NCI-H128 (cell line): ENCODE measurements around the gene RAB40C.
"Not testable (repeated sequence)": the region's sequence is repeated elsewhere in the genome, so short reads cannot be mapped to it uniquely, and the experiment has no call there.

Source experiments
- DNase-seq: peaks from one replicate; lab custom pipeline; 2025; ENCODE audit not compliant: unreplicated experiment; lab: John Stamatoyannopoulos, UW

Gene RAB40C

GRCh38 chr16:588889-589657 lies 793 bp upstream of the RAB40C start:
- peak; percentile 74 for DNase-seq

DNA sequence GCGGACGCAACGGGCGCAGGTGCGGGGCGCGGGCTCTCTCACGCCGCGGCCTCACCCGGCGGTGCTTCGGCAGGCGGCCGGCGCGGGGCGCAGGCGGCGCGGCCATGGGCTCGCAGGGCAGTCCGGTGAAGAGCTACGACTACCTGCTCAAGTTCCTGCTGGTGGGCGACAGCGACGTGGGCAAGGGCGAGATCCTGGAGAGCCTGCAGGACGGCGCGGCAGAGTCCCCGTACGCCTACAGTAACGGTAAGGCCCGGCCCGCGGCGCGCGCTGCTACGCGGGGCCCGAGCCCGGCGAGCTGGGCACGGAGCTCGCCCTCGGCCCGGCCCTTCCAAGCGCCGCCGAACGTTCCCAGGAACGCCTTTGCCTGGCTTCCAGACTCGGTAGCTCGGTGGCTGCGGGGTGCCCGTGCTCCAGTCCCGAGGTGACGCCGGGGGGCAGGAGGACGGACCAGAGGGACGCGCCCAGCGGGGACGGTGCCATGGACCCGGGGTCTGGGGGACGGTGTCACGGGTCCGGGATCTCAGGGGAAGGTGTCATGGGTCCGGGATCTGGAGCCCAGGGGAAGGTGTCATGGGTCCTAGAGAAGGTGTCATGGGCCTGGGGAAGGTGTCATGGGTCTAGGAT lies 435 bp downstream of the RAB40C start:
- no peak for DNase-seq

GRCh38 chr16:590815-591200 lies 942 bp downstream of the RAB40C start:
- DNase-seq: no peak

DNA sequence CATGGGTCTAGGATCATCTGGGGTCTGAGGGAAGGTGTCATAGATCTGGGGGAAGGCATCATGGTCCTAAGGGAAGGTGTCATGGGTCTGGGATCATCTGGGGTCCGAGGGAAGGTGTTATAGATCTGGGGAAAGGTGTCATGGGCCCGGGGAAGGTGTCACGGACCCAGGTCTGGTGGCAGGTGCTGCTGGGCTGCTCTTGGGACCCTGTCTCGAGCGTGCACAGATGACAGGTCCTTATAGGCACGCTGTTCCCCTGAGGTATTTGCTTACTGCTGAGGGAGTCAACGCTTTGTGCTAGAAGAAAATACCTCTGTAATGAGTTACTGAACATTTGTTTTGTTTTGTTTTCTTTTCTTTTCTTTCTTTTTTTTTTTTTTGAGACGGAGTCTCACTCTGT lies 1.4 kb downstream of the RAB40C start:
- no peak for DNase-seq

DNA sequence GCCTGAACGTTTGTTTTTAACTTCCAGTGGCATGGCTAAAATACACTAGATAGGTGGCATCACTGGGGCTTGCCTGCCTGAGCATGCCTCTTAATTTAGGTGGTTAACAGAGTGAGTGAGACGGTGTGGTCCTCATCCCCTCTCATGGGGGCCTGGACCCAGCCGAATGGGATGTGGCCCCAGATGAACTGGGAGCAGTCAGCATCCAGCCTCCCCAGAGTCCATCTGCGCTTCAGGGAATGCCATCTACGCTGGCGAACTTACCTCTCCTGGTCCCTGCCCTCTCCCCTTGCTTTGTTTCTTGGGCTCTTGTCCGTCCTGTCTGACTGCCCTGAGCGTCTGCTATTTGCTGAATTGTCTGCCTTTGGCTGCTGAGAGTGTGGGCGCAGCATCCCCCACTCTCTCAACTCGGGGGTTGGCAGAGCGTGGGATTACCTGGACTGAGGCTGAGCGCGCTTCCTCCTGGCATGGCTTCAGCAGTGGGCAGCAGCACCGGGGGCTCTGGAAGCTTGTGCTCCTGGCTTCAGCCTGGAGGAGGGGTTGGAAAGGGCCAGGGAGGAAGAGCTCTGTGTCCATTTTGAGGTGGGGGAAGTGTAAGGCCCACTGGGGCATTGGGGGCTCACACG lies 2.1 kb downstream of the RAB40C start:
- DNase-seq: no peak

DNA sequence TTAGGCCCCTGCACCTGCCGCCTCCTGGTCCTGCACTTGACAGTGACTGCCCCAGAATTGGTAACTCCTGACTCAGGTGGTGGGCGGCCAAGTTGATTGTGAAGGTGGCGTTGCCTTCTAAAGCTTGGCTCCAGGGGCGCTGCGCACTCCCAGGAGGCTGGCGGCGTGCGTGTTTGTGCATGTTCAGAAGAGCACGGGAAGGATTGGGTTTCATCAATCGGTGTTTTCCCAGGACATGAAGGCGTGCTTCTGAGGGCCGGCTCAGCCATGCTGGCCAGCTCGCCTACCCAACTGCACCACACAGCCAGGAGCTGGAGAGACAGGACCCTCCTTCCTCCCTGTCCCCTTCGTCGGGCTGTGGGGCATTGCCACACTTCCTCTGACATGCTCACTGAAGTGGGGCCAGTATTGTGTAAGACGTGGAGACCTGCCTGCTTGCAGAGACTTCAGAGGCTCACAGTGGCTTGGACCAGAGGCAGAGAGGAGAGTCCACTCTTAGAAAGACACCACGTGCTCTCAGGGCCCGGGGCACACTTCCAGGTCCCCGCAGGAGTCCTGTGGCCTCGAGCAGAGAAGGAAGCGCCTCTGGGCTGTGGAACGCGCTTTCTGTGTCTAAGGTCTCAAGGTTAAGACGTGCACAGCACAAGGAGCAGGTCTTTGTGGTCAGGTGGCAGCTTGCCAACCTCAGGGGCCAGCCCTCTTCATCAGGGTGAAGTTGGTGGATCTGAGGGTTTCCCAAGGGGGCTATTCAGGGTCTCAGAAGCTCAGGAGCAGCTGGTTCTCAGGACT lies 2.8 kb downstream of the RAB40C start:
- DNase-seq: peak; percentile 51

- DNase-seq: no peak
Observed at GRCh38 chr16:593406-593805, 3.5 kb downstream of the RAB40C start.

DNA sequence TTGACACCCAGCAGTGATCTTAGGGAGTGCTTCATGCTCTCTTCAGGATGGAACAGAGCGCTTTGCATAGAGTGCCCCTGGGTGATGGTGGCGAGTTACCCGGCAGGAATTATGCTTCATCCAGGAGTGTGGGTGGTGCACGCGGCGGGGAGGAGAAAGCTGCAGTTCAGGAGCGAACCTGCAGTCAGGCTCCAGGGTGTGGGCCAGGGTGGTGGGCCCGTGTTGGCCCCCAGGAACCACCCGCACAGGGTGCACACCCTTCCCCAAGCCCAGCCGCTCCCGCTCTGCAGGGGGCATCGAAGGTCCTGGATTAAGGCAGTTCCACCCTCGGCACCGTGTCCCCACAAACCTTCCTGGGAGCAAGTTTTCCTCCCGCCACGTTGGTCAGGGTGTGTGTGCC lies 3.9 kb downstream of the RAB40C start:
- DNase-seq: no peak

DNA sequence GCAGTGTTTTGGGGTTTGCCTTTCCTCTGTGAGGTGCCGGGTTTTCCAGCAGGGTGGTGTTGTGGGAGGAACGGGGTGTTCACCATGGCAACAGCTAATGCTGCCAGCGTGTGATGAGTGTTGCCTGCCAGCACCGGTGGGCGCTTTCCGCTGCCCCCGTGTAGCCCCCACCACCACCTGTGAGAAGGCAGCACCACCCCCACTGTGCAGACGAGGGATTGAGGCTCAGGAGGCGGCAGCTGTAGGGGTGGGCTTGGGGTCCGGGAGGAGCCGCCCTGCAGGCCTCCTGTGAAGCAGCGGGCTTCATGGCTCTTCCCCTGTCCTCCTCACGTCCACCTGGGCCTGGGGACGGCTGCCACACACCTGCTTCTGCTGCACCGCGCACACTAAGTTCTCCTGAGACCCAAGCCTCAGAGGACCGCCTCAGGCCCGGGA lies 5.2 kb downstream of the RAB40C start:
- no peak for DNase-seq

DNA sequence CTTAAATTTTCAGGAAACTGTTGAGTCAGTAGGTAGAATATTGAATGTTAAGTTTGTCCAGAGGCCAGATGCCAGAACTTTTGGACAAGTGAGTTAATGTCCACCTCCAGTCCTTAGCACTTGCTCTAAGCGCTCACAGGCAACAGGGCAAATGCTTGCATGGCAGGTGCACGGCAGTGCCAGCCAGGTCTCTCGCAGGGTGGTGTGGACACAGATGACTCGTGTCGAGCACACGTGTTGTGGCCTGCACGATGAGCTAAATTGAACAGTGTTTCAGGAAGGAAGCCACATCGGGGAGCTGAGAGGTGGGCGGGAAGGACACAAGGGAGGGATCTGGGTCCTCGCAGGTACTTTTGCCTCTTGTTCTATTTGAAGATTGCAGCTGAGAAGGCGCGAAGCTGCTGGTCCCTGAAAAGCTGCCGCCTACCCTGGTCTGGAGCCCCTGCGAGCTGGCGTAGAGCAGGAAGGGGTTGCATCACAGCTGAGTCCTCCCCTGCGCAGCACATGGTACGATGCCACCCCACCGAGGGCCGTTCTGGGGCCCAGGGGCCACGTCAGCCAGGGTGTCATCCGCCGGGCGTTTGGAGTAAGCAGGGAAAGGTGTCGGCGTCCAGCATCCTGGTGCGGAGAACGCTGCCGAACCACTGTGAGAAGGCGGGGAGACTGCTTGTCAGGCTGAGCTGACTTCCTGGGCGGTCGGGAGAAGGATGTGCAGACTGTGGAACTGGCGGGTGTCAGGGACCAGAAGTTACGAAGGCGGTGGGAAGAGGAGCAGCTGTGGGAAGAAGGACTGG lies 6.3 kb downstream of the RAB40C start:
- no peak for DNase-seq

GRCh38 chr16:596736-597060 lies 6.8 kb downstream of the RAB40C start:
- DNase-seq: no peak

GRCh38 chr16:597655-598054 lies 7.8 kb downstream of the RAB40C start:
- DNase-seq: not testable (repeated sequence)

DNA sequence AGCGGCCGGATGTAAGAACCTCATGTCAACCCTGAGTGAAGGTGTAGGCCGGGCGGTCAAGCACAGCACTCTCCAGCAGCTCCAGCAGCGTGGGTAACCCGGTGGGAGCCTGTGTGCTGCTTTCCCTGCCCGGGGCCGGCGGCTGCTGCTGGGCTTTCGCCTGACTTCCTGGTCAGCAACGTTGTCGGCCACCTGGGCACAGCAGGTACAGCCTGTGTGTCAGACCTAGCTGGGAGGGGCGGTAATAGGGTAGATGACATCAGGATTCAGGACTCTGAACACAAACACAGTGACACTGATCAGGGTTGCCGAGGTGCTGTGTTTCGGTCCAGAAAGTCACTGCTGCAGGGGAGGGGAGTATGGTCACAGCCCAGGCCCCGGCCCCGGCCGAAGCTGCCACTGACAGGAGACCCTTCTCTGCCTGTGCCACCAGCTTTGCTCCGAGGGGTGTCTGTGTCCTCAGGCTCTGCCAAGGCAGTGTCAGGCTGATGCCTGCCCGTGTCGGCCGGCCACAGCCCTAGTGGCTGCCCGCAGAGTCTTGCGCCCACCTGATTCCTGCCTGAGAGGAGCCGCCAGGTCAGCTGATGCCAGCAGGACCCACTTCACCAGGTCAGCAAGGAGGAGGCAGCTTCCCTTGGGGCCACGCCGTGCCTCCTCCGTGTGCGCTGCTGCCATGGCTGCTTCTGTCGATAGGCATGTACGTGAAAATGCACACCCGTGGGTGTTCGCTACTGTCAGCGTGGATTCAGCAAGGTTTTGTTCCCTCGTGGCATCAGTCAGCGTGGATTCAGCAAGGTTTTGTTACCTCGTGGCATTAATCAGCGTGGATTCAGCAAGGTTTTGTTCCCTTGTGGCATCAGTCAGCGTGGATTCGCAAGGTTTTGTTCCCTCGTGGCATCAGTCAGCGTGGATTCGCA lies 9.2 kb downstream of the RAB40C start:
- DNase-seq: no peak

- DNase-seq: no peak
Observed at GRCh38 chr16:600781-601180, 10.9 kb downstream of the RAB40C start.

GRCh38 chr16:603933-604332 lies 14.1 kb downstream of the RAB40C start:
- DNase-seq: no peak

DNA sequence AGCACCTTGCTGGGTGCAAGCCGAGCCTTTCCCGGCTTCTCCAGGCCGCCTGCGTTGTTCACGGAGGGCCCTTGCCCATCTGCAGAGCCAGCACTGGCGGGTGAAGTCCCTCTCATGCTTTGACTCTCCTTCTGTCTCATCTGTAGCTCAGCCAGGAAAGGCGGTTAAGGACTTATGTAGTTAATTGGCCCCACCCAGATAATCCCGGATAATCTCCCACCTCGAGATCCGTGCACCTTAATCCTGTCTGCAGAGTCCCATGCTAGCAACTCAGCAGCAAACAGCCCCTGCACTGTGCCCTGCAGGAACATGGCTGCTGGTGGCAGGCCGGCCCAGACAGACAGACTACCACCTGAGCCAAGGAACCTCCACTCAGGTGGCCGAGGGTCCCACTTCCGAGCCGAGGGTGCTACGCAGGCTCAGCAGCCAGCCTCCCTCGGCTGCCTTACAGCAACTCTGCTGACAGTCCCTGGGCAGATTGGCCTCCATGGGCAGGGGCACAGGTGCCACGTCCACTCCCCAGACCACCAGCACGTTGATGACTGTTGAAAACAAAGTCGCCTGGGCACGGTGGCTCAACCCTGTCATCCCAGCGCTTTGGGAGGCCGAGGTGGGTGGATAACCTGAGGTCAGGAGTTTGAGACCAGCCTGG lies 16.9 kb downstream of the RAB40C start:
- DNase-seq: no peak

DNA sequence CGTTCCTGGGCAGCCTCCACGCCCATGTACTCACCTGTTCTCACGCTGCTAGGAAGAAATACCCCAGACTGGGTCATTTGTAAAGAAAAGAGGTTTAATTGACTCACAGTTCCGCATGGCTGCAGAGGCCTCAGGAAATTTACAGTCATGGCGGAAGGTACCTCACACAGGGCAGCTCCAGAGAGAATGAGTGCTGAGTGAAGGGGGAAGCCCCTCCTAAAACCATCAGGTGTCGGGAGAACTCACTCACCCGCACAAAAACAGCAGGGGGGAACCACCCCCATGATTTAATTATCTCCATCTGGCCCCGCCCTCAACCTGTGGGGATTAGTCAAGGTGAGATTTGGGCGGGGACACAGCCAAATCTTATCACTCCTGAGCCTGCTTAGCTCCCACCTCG lies 18.2 kb downstream of the RAB40C start:
- no peak for DNase-seq

- no peak for DNase-seq
Observed at GRCh38 chr16:609316-609715, 19.4 kb downstream of the RAB40C start.

DNA sequence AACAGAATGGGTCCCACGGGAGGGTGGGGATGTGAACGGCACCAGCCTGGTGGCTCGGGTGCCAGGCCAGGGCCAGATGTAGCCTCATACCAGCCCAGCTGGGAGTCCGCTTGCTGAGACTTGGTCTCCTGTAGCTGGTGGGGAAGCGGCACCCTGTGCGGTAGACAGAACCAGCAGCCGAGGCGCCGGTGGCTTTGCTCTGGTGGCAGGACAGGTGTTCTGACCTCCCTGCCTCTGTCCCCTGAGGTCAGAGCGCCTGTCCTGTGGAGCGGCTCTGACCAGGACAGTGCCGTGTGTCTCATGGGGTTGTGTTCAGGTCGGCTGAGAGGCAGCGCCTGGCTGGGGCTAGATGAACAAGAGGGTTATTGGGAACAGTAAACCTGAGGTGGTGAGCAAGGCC lies 20.1 kb downstream of the RAB40C start:
- DNase-seq: no peak
